Suprapubic skin (tissue), 4 donors: ENCODE data around the gene ZDHHC17.

ENCODE experiments used
- EP300 ChIP-seq: sonication (generic); formaldehyde crosslinking; IDR thresholded peaks from one replicate; pipeline ENCODE4 v1.6.1; 2017; ENCODE audit warnings: antibody characterized with exemption
- POLR2A ChIP-seq, 2 donors: fragments of 450-650 bp; IDR thresholded peaks; one replicate each; pipeline ENCODE4 v1.6.1; 2017; ENCODE audit warnings: antibody characterized with exemption in 2 of 2, mild to moderate bottlenecking in 2 of 2, moderate library complexity in 2 of 2
- POLR2AphosphoS5 ChIP-seq, 3 donors: sonication (generic); formaldehyde crosslinking; IDR thresholded peaks; one replicate each; pipeline ENCODE4 v1.6.1; 2017; ENCODE audit warnings: antibody characterized with exemption in 3 of 3

DNA sequence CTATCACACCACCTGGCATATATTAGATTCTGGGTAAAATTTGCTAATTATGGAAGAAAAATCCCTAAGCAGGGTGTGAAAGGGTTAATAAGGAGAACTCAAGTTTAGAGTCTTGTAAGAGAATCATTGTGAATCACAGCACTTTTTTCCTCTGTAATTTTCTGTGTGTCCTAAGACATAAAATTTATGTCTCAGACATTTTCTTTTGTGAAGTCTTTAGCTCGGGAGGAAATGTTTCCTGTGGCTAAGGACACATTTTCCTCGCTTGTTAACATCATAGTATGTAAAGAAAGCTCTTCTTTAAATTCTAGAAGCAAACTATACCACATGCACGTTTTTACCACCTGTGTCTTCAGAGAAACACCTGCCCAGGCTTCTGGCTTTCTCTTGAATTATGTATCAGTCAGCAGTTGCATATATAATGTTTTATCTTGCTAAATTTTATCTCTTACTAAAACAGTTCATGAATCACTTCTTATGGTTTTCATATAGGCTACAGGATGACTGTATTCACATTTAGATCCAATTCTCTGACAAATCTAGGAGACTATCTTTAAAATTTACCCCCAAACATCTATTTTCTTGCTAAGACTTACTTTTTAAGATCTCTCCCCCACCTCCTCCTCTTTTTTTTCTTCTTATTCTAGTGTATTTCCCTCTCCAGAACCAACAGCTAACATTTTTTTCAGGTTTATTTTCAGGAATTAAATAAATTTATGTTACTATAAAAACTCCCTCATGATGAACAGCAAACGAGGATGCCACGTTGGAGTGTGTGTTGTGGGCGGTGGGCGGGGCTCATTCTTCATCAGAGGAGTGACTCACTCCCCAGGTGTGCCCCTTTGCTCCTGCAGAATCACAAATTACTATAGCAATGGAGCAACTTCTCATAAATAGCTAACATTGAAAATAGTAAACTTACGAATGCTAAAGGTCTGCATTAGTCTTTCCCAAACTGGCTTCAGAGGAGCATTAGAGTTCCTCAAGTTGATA is 126.5 kb downstream of the ZDHHC17 start:
- no peak for TF ChIP-seq POLR2AphosphoS5 (IDR thresholded peaks at IDR 0.05)
- no peak for TF ChIP-seq POLR2A (IDR thresholded peaks at IDR 0.05)
- no peak for TF ChIP-seq EP300
